ENCODE results near the gene SURF4. TPM values are rescaled to one million over a fixed set of nuclear protein-coding genes. Genes with fewer than 3 reads are reported as not detected.
A peak's percentile ranks its signal among the peaks of the same experiment; 100 is the strongest.

The SURF4 gene
- total RNA-seq, 4 donors from 2014 or later, result 141 to 266 (median 230) TPM

GRCh38 chr9:133357656-133358055, 18.2 kb downstream of the SURF4 start:
- DNase-seq (ENCODE audit: low spot score), result no peak
- no peak for ATAC-seq (ENCODE audit: low FRiP score)
- TF ChIP-seq CTCF (IDR thresholded peaks at IDR 0.05), result no peak

- TF ChIP-seq CTCF (IDR thresholded peaks at IDR 0.05), result no peak
- DNase-seq (ENCODE audit: low spot score), result peak; percentile 52
- peak; percentile 85 for ATAC-seq (ENCODE audit: low FRiP score)
Observed at GRCh38 chr9:133356391-133357091, 19.3 kb downstream of the SURF4 start, which contains the start of the genes SURF1 and SURF2. TSS of gene SURF1 (minus strand) at chr9:133356487. CDS start at chr9:133356453, 34 bp downstream. TSS of gene SURF2 (plus strand) at chr9:133356550. CDS start at chr9:133356593, 43 bp downstream.

GRCh38 chr9:133355881-133356357, 19.9 kb downstream of the SURF4 start:
- no peak for DNase-seq (ENCODE audit: low spot score)
- peak; percentile 3 for ATAC-seq (ENCODE audit: low FRiP score)
- no peak for TF ChIP-seq CTCF (IDR thresholded peaks at IDR 0.05)

- ATAC-seq (ENCODE audit: low FRiP score) (no peak), DNase-seq (ENCODE audit: low spot score) (no peak)
- TF ChIP-seq CTCF (IDR thresholded peaks at IDR 0.05), result no peak
Observed at GRCh38 chr9:133354766-133355165, 21.1 kb downstream of the SURF4 start.

GRCh38 chr9:133353548-133353947, 22.3 kb downstream of the SURF4 start:
- no peak for TF ChIP-seq CTCF (IDR thresholded peaks at IDR 0.05)
- ATAC-seq (ENCODE audit: low FRiP score), result no peak
- DNase-seq (ENCODE audit: low spot score), result no peak

GRCh38 chr9:133352635-133353340, 23.1 kb downstream of the SURF4 start:
- DNase-seq (ENCODE audit: low spot score), result no peak
- TF ChIP-seq CTCF (IDR thresholded peaks at IDR 0.05), result no peak
- ATAC-seq (ENCODE audit: low FRiP score), result no peak
